Measurements from ENCODE around the gene ABLIM2.

The ABLIM2 gene

DNA sequence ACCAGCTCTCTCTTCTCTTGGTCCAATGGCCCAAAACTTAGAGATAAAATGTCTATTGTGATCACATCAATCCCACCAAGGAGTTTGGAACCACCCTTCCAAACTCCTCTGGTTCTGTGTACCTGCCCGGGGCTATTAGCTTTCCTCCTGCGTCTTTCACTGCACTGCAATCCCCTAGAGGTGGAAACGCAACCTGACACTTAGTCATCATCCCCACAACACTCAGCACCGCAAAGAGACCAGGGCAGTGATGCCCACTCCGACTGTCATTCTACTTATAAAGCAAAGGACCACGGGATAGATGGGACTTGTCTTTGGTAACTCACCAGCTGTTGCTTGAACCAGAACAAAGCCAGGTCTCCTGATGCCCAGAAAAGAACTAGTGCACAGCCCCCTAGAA is 240.9 kb downstream of the ABLIM2 start:
- DNase-seq (ENCODE audit: low read depth in 4 of 4, low spot score in 1 of 4), result no peak

DNA sequence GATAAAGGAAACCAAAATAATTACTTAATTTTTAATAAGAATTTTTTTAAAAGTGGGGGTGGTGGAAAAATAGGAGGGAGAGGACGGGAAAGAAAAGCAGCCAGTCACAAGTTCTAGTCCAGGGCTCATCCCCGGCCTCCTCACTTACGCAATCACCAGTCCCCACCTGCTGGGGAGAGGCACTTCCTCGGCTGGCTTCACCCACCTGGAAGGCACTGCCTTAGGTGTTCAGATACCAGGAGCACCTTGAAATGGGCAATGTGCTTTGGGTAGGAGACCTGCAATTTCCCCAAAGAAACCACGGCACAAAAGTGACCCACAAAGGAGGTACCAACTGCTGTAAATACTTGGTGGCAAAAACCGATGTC is 242.8 kb downstream of the ABLIM2 start:
- no peak for DNase-seq (ENCODE audit: low read depth in 4 of 4, low spot score in 1 of 4)

Measured in stimulated activated CD4-positive, alpha-beta T cell treated with anti-CD3 and anti-CD28 coated beads, Interleukin-1b, Interleukin-23, amount 100 ng/mL, for 24 hours (primary cell).